Activated B cell treated with CpG ODN at 0.5 μM for 24 hours (primary cell): ENCODE measurements around the gene ATP11B. TPM values are rescaled to one million over a fixed set of nuclear protein-coding genes. Genes with fewer than 3 reads are reported as not detected.

Source experiments
- total RNA-seq: library from RNA; stranded (reverse); gene quantifications from 2 replicates; pipeline ENCODE4 v1.2.3, GENCODE V29; 2022

Gene ATP11B
- total RNA-seq, 1 donor from 2014 or later = 93.3 TPM

Other genes with a start within 250 kb of the ATP11B start
- gene DCUN1D1, start 187.0 kb downstream of the ATP11B start, total RNA-seq = 36.7 and 44.2 TPM in 2 replicates